ENCODE measurements around the gene UBA52.

DNA sequence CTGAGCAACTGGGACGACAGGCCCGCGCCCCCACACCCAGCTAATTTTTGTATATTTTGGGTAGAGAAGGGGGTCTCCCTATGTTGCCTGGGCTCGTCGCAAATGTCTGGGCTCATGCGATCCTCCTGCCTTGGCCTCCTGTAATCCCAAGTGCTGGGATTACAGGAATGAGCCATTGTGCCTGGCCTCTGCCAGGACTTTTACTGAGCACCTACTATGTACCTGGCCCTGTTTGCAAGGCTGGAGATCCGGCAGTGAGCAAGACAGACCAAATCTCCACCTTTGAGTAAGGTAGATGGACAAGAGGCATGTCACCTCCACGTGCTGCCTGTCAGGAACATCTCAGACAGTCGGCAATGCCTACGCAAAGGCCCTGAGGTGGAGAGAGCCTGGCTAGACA is 35.2 kb upstream of the UBA52 start:
- TF ChIP-seq CTCF (IDR thresholded peaks at IDR 0.05; ENCODE audit: poor library complexity, severe bottlenecking) (no peak), TAF1 (IDR thresholded peaks at IDR 0.05; ENCODE audit: low read depth) (no peak)

Data from neural cell (in vitro differentiated cells).